ENCODE data around the gene KLRF2.

Gene KLRF2

GRCh38 chr12:9858135-9858534 is 23.2 kb upstream of the KLRF2 start:
- ChIA-PET CTCF (no interaction called here), POLR2A (no interaction called here)
- Histone ChIP-seq H3K27ac (ENCODE audit: extremely low read depth, low read depth, low read length) (no peak overlapping the region), H3K36me3 (ENCODE audit: control insufficient read depth in 2 of 2, insufficient read depth in 1 of 2, low read length in 2 of 2) (no peaks in the 10 kb centered on the region), H3K4me1 (ENCODE audit: control insufficient read depth, insufficient read depth, low read length) (no peaks in the 10 kb centered on the region), H3K4me3 (ENCODE audit: low read depth, low read length) (no peak overlapping the region), H3K9me3 (ENCODE audit: control insufficient read depth, insufficient read depth, low read depth, low read length) (no peaks in the 10 kb centered on the region)
- TF ChIP-seq ZNF148 (tag by site-specific recombination; IDR thresholded peaks at IDR 0.05; ENCODE audit: borderline replicate concordance) (no peak), BCL11B (tag by site-specific recombination; IDR thresholded peaks at IDR 0.05; ENCODE audit: low read depth) (no peak), SP3 (tag by site-specific recombination; IDR thresholded peaks at IDR 0.05) (no peak), ZNF561 (tag by site-specific recombination; IDR thresholded peaks at IDR 0.05; ENCODE audit: borderline replicate concordance) (no peak), ZNF174 (tag by site-specific recombination; IDR thresholded peaks at IDR 0.05) (no peak), ZNF776 (tag by site-specific recombination; IDR thresholded peaks at IDR 0.05; ENCODE audit: borderline replicate concordance) (no peak), GLIS2 (tag by site-specific recombination; IDR thresholded peaks at IDR 0.05) (no peak)
- TF ChIP-seq, protein P1, sequence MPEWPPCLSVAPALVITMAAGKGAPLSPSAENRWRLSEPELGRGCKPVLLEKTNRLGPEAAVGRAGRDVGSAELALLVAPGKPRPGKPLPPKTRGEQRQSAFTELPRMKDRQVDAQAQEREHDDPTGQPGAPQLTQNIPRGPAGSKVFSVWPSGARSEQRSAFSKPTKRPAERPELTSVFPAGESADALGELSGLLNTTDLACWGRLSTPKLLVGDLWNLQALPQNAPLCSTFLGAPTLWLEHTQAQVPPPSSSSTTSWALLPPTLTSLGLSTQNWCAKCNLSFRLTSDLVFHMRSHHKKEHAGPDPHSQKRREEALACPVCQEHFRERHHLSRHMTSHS (tag by site-specific recombination; IDR thresholded peaks at IDR 0.05), result no peak

DNA sequence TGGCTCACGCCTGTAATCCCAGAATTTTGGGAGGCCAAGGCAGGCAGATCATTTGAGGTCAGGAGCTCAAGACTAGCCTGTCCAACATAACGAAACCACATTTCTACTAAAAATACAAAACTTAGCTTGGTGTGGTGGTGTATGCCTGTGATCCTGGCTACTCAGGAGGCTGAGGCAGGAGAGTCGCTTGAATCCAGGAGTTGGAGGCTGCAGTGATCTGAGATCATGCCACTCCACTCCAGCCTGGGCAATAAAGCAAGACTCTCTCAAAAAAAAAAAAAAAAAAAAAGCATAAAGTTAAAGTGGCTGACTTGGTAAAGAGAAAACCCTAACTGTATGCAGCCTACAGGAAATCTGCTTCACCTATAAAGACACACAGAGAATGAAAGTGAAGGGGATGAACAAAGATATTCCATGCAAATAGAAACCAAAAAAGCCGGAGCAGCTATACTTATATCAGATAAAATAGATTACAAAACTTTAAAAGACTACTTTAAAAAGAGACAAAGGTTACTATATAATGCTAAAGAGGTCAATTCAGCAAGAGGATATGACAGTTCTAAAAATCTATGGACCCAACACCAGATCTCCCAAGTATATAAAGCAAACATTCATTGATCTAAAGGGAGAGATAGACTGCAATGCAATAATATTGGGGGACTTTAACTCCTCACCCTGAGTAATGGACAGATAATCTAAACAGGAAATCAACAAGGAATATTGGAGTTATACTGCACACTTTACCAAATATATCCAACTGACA is 16.2 kb upstream of the KLRF2 start:
- Histone ChIP-seq H3K27ac (ENCODE audit: extremely low read depth, low read depth, low read length) (no peak overlapping the region), H3K36me3 (ENCODE audit: control insufficient read depth in 2 of 2, insufficient read depth in 1 of 2, low read length in 2 of 2) (no peaks in the 10 kb centered on the region), H3K9me3 (ENCODE audit: control insufficient read depth, insufficient read depth, low read depth, low read length) (no peaks in the 10 kb centered on the region), H3K4me3 (ENCODE audit: low read depth, low read length) (no peak overlapping the region), H3K4me1 (ENCODE audit: control insufficient read depth, insufficient read depth, low read length) (no peaks in the 10 kb centered on the region)
- ChIA-PET POLR2A (no interaction called here), CTCF (no interaction called here)
- no peak for TF ChIP-seq ZNF530 (tag by site-specific recombination; IDR thresholded peaks at IDR 0.05; ENCODE audit: low read depth)
- TF ChIP-seq ZNF704 (tag by site-specific recombination; IDR thresholded peaks at IDR 0.05), result no peak
- TF ChIP-seq ZNF571 (tag by site-specific recombination; IDR thresholded peaks at IDR 0.05), result no peak
- no peak for TF ChIP-seq ZNF292 (tag by site-specific recombination; IDR thresholded peaks at IDR 0.05; ENCODE audit: borderline replicate concordance, low read depth)
- TF ChIP-seq, protein P2, sequence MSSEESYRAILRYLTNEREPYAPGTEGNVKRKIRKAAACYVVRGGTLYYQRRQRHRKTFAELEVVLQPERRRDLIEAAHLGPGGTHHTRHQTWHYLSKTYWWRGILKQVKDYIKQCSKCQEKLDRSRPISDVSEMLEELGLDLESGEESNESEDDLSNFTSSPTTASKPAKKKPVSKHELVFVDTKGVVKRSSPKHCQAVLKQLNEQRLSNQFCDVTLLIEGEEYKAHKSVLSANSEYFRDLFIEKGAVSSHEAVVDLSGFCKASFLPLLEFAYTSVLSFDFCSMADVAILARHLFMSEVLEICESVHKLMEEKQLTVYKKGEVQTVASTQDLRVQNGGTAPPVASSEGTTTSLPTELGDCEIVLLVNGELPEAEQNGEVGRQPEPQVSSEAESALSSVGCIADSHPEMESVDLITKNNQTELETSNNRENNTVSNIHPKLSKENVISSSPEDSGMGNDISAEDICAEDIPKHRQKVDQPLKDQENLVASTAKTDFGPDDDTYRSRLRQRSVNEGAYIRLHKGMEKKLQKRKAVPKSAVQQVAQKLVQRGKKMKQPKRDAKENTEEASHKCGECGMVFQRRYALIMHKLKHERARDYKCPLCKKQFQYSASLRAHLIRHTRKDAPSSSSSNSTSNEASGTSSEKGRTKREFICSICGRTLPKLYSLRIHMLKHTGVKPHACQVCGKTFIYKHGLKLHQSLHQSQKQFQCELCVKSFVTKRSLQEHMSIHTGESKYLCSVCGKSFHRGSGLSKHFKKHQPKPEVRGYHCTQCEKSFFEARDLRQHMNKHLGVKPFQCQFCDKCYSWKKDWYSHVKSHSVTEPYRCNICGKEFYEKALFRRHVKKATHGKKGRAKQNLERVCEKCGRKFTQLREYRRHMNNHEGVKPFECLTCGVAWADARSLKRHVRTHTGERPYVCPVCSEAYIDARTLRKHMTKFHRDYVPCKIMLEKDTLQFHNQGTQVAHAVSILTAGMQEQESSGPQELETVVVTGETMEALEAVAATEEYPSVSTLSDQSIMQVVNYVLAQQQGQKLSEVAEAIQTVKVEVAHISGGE (tag by site-specific recombination; conservative IDR thresholded peaks at IDR 0.05; ENCODE audit: low read depth), result no peak
- no peak for TF ChIP-seq ZNF510 (tag by site-specific recombination; IDR thresholded peaks at IDR 0.05; ENCODE audit: insufficient replicate concordance)
- TF ChIP-seq ATF2 (tag by site-specific recombination; IDR thresholded peaks at IDR 0.05; ENCODE audit: low read depth), result no peak
- TF ChIP-seq ZNF585B (tag by site-specific recombination; IDR thresholded peaks at IDR 0.05), result no peak

All from HEK293 (cell line).